ENCODE data around the gene ADAMTS2.

The ADAMTS2 gene

DNA sequence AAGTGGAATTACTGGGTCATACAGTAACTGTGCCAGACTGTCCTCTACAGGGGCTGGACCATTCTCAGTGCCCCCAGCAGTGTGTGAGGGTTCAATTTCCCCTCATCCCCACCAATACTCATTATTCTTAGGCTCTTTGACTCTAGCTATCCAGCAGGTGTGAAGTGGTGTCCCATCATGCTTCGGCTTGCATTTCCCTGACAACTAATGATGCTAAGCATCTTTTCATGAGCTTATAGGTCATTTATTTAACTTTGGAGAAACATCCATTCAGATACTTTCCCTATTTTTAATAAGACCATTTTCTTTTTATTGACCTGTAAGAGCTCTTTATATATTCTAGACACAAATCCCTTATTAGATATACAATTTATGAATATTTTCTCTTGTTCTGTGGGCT, 63.6 kb downstream of the ADAMTS2 start:
- no peak for DNase-seq (ENCODE audit: low read depth in 1 of 2, low spot score in 1 of 2)

DNA sequence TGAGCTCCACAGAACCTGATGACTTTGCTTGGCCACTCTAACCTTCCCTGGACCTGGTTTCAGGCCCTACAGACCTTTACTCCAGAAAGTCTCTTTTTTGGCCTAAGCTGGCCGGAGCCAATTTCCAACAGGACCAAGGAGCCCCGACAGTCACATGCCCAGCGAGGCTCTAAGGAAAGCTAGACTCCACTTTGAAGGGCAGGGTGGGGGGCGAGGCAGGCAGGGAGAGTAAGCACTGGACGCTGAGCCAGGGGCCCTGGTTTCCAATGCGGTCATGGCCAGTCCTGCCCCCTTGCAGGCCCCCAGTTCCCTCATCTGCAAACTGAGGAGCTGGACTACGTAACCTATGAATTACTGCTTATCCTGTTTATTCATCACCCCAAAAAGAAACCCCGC, 65.2 kb downstream of the ADAMTS2 start:
- no peak for DNase-seq (ENCODE audit: low read depth in 1 of 2, low spot score in 1 of 2)

DNA sequence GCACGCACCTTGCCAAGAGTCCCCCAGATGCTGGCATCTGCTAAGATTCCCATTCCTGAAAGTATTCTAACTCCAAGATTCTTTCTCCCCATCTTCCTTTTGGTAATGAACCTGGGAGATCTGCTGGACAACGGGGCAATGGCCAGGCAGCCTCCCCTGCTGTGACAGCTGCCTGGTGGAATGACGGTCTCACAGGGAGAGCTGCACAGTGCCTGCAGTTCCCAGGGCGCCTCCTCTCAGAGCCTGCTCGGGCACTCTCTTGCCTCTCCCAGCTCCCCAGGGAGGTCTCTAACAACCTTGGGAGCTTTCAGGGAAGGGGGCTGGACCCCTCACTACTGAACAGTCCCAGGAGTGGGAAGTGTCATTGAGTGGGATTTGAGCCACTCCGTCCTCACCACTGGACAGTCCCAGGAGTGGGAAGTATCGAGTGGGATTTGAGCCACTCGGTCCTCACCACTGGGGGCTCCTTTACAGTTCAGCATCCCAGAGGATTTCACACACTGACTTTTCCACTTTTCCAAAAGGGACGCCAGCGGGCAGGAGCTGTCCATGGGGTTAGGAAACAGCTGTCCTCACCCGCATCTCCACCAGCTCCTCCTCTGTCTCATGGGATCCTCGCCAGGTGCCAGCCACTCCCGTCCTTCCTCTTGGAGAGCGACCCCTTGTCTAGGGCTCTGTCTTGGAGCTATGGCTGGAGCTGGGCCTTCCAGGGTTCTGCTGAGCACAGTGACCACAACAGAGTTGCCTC, 65.7 kb downstream of the ADAMTS2 start:
- no peak for DNase-seq (ENCODE audit: low read depth in 1 of 2, low spot score in 1 of 2)

DNA sequence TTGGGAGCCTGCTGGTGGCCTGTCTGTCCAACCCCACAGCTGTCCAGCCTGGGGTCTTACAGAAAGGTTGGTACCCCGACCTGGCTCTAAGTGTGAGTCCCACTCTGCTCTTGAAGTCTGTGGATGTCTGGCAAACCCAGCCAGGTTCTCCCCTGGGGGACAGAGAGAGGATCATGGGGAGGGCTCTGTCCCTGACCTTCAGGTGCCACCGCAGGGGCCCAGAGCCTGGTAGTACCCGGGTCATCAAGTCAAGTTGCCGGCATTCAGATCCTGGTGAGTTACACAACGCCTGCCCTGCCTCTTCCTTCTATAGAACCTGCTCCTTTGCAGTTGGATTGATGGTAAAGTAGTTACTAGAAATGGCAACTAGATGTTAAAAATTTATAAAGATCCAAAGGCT, 66.7 kb downstream of the ADAMTS2 start:
- DNase-seq (ENCODE audit: low read depth in 1 of 2, low spot score in 1 of 2): no peak

DNA sequence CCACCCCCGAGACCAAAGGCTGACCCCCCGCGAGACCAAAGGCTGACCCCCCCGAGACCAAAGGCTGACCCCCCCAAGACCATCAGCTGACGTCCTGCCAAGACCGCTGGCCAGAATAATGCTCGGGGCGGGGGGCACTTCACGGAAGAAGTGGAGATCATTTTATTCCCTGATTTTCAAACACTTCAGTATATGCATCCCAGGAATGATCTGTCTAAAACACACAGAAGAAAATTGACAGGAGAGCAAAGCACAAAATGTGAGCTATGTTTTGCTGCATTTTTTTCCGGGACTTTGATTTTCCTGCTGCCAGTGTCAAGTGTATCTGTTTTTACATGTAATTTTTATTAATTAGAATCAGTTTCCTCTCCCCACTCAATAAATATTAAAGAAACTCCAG, 67.1 kb downstream of the ADAMTS2 start:
- no peak for DNase-seq (ENCODE audit: low read depth in 1 of 2, low spot score in 1 of 2)

DNA sequence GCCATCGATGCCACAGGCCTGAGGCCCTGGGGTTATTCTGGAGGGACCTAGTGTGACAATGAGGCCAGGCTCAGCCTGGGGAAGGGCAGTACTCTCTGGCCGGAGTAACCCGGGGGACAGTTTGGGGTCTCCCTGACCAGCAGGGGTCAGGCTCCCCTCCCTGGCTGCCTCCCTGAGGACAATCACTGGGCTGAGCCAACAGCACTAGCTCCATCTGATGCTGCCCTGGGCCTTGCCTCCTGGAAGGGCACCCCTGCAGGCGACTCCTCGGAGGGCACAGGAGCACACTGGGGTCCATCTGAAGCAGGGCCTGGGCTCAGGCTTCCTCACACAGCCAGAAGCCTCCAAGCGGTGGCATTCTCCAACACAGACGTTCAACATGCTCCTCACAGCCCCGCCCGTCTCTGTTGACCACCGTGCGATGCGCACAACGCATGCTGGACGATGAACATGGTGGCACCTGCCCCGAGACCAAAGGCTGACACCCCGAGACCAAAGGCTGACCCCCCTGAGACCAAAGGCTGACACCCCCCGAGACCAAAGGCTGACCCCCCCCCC, 68.3 kb downstream of the ADAMTS2 start:
- no peak for DNase-seq (ENCODE audit: low read depth in 1 of 2, low spot score in 1 of 2)

DNA sequence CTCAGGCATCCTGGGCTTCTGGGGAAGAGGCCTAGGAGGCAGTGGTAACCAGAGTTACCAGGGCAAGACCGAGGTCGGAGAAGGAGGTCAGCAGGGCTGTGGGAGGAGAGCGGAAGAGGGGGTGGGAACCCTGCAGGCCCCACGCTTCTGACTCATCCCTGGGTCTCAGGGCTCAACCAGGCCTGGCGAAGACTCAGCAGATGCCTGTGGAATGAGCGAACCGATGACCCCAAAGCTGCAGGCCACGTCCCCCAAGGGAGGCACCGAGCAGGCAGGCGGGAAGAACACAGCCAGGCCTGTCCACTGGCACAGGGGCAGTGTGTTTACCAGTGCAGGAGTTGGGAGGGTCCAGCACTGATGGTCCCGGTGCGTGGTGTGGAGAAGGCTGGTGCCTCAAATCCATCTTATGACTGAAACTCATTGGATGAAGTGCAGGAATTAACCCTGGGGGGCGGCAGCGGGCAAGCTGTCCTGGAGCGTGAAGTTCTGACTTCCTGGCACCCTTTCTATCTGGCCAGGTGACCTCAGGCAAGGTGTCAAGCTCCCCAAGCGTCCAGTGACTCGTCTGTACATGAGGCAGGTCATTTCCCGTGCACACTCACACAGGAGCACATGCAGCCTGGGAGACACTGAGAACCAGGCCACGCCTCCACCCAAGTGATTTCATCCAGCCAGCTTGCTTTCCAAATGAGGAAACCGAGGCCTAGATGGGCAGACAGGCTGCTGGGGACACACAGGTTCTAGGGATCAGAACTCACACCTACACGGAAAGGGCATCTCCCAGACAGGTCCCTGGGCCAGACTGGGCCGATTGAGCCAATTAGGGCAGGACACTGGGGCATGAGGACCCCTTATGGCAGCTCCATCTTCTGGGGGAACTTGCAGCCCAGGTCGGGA, 69.1 kb downstream of the ADAMTS2 start:
- no peak for DNase-seq (ENCODE audit: low read depth in 1 of 2, low spot score in 1 of 2)

DNA sequence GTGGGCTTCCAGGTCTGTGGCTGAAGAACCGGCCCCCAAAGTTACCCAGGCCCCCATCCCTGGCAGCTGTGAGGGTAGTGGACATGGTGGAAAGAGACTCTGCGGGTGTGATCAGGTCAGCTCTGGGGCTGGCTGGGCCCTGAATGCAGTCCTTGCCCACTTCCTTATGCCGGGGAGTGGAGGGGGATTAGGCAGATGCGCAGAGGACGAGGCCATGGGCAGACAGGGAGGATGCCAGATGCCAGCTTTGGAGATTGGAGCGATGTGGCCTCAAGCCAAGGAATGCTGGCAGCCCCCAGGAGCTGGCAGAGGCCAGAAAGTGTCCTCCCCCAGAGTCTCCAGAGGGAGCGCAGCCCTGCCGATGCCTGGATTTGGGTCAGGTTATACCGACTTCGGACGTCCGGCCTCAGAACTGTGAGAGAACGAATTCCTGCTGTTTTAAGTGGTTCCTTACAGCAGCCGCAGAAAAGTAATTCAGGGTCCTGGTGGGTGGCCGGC, 69.8 kb downstream of the ADAMTS2 start:
- no peak for DNase-seq (ENCODE audit: low read depth in 1 of 2, low spot score in 1 of 2)

DNA sequence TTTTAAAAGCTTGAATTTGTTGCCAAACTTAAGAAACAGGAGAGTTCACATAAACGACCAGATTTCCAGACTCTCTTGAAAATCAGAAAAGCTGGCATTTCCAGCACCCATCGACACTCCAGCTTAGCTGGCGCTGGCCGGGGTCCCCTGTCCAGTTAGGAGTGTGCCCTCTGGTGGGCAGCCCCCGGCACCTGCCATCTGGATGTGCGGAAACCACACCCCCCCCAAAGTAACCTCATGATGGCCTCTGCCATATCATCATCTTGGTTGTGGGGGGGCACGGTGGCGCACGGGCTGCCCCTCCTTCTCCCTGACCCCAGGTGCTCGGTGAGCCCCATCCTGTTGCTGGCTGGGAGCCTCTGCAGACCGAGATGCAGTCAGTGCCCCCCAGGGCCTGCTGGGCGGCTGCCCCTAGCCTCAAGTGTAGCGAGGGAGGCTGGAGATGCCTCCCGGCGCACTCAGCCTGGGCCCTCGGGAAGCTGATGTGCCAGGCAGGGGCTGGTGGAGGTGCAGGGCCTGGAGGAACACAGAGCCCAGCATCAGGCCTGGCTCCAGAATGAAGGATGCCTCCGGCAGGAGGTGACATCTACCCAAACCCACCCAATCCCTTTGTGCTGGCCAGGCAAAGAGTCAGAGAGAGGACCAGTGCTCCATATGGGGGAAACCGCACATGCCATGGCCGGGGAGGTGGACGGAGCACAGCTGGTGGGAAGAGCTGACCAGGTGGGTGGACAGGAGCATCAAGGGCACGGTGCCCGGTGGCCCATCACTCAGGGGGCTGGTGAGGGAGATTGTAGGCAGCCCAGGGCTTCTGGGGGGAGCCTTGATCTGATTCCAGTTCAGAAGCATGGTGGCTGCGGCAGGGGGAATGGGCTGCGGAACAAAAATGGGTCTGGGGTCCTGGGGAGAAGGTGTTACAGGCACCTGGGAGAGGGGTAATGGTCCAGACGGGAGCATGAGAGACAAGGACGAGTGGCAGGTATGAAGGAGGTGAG, 70.6 kb downstream of the ADAMTS2 start:
- no peak for DNase-seq (ENCODE audit: low read depth in 1 of 2, low spot score in 1 of 2)

DNA sequence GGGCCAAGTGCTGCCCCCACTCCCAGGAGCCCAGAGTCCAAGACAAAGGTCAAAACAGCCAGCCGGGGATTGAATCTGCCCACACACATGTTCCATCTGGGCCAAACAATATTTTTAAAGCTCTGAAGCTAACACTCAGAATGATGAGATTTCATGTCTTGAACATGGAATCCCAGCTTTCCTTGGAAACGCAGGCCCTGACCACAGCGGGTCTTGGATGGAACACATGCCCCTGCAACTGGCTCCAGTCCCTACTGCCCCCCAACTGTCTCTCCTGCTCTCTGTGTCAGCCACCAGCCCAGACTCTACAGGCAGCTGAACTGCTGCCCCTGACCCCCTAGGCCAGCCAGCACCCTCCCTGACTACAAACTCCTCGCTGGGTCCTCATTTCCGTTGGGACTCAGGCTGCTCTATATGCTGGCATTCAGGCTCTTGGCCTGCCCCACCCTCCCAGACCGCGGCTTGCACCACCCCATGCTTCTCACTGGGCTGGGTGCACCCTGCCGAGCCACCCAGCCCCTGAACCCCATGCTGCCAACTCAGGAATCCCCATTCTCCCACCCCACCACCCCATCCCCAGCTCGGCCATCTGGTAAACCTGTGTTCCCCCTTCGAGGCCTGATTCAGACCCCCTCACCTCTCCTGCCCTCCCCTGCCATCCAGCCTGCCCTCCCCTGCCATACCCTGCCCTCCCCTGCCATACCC, 71.7 kb downstream of the ADAMTS2 start:
- no peak for DNase-seq (ENCODE audit: low read depth in 1 of 2, low spot score in 1 of 2)

DNA sequence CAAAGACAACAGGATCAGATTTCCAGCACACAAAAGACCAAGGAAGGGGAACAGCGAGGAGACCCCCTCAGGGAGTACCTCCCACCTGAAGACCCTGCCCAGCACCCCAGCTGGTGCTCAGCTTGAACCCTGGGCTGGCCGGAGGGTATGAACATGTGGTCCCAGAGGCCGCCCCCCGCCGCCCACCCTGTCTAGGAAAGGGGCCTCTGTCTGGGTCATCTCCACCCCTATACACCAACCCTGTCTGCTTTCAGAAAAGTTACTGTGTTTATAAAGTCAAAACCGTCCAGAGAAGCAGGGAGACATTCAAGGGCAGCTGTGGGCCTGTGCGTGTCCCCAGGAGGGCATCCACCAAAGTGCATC, 72.2 kb downstream of the ADAMTS2 start:
- DNase-seq (ENCODE audit: low read depth in 1 of 2, low spot score in 1 of 2): no peak

DNA sequence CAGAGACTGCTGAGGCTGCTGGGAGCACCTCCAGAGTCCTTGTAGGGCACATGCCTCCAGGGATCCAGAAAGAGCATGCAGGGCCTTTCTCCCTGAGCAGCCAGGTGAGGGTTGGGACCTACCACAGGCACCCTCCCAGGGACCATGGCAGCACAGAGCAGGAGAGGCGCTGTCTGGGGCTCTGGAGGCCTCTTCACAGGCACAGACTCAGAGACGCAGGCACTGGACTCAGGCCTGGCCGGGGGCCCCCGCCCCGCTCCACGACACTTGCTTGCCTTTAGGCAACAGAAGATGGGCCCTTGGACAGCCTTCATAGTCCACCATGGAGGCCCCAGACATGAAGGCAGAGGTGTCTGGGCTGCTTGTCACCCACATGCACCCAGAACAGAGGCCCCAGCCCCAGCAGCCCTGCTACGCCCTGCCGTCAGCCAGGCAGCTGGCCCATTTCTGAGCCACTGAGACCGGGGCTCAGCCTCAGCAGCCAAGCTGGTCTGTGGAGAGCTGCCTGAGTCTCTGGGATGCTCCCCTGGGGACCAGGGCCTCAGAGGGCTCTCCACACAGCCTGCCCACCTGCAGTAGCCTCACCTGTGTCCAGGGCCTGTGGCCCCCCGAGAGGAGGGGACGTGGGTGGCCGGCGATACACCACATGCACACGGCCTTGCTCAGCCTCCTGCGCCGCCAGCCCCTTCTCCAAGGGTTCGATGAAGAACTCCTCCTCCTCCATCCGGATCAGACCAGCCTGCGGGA, 72.8 kb downstream of the ADAMTS2 start:
- DNase-seq (ENCODE audit: low read depth in 1 of 2, low spot score in 1 of 2): no peak

DNA sequence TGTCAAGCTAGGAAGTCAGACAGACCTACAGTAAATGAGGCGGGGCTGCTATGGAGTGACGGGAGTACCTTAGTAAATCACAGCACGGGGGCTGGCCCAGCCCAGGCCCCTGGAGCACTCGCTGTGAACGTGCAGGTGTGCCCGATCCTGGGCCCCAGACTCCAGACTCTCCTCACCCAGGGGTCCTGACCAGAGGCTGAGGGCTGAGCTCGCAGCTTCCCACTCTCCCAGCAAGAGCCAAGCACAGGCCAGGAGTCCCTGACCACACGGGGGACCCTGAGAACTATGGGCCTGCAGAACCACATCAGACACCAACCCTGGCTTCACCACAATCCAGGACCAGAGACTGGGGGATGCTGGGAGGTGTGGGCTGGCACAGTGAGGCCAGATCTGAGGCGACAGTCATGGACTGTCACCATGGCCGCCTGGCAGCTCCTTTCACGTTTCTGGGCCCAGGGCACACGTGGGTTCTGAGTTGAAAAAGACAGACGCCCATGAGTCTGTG, 73.4 kb downstream of the ADAMTS2 start:
- DNase-seq (ENCODE audit: low read depth in 1 of 2, low spot score in 1 of 2): no peak

DNA sequence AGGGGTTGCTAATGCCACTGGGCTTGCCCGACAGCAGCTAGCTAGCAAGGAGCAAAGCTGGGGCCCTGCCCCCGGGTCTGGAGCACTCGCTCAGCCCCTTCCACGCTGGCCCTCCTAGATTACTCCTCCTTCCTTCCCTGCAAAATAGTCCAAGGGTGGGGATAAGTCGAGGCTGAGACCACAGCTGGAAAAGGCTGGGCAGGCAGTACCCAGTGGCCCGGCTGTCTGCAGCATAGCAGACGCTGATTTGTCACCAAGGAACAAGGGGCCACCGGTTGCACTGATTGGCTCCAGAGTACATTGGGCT, 73.9 kb downstream of the ADAMTS2 start:
- no peak for DNase-seq (ENCODE audit: low read depth in 1 of 2, low spot score in 1 of 2)

DNA sequence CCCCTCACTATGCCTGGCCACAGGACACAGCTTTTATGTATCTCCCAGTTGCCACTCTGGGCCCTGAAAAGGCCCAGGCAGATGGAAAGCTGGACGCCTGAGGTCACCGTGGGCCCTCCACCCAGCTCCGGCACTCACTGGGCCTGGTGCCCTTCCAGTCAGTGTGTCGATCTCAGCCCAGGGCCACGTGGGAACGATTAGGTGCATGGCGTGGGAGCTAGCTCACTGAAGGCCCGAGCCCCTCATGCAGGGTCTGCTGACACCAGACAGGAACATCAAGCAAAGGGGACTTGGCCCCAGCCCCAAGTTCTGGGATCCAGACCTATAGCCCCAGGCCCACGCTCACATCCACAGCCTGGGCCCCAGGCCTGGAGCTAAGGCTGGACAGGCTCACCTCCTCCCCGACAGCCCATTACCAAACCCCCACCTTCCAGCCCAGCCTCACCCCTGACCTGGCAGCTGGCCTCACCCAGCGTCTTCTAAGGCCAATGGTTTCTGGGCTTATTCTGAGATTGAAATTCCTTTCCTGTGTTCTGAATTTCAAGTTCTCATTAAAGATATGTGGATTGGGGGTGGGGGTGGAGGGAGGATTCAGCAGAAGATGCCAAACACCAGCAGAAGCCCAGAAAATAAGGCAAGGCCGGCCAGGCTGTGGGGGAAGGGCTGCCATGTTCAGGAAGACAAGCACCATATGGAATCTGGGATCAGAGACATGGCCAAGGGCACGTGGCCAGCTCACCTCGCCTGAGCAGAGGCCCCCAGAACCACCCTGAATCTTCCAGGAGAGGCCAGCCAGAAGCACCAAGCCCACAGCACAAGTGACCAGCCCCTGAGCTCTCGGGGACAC, 74.5 kb downstream of the ADAMTS2 start:
- DNase-seq (ENCODE audit: low read depth in 1 of 2, low spot score in 1 of 2): no peak

DNA sequence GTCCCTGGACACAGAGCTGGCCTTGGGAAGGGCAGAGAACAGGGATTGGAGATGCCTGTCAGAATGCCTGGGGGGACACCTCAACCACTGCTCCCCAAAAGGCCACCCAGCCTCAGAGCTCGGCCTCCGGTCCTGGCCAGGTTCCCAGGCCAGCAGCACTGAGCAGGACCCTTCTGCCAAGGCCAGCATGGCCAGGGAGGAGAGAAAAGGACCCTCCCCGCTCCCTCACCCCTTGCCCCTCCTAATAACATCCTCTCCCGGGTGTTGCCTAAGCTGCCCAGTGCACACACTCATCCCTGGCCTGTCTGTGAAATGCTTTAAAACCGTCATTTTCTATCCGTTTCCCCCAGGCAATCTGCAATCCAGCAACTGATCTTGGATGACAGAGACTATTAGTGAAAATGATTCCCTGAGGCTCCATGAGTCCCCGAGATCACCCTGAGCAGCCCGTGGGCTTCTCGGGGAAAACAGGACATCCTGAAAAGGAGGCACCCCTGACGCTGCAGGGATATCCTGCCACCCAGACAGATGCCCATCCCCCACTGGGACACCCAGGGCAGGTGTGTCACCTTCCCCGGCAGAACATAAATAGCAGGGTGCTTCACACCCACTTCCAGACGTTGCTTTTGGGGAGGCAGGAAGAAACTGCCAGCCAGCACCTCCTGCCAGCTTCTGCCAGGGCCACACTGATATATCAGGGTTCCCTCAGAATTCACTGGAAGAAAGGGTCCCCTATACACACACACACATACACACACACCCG, 75.3 kb downstream of the ADAMTS2 start:
- no peak for DNase-seq (ENCODE audit: low read depth in 1 of 2, low spot score in 1 of 2)

DNA sequence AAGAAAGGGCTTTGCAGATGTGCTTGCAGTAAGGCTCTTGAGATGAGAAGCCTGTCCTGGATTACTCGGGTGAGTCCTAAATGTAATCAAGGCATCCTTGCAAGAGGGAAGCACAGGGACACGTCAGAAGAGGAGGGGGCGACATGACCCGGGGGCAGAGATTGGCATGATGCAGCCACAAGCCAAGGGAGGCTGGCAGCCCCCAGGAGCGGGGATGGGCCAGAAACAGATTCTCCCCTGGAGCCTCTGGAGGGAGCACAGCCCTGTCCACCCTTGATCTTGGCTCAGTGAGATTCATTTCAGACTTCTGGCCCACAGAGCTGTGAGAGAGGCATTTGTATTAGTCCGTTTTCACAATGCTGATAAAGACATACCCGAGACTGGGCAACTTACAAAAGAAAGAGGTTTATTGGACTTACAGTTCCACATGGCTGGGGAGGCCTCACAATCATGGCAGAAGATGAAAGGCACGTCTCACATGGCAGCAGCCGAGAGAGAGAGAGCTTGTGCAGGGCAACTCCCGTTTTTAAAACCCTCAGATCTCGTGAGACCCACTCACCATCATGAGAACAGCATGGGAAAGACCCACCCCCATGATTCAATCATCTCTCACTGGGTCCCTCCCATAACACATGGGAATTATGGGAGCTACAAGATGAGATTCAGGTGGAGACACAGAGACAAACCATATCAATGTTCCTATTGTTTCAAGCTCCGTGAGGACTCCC, 76.1 kb downstream of the ADAMTS2 start:
- no peak for DNase-seq (ENCODE audit: low read depth in 1 of 2, low spot score in 1 of 2)
